ENCODE data around the gene OR14I1. TPM values are rescaled to one million over a fixed set of nuclear protein-coding genes. Genes with fewer than 3 reads are reported as not detected.

OR14I1 gene
- total and polyA plus RNA-seq, 3 donors from 2014 or later, result 0.43 TPM; not detected in 2

GRCh38 chr1:248733566-248733965 lies 31.0 kb upstream of the OR14I1 start:
- DNase-seq, result no peak
- no peaks in the 10 kb centered on the region for H3K27me3 ChIP-seq
- H3K36me3 ChIP-seq (ENCODE audit: low read depth, missing control alignments), result no peaks in the 10 kb centered on the region
- intact Hi-C loops (cut with DNase I; ENCODE audit: low total_unique reads), result no loop called here
- 86 to 88% methylated on average over 5 of the region's 5 CpGs for WGBS, 2 donors
- no peak overlapping the region for H3K4me3 ChIP-seq
- H3K27ac ChIP-seq, result no peak overlapping the region
- H3K9me3 ChIP-seq, result no peaks in the 10 kb centered on the region
- no peaks in the 10 kb centered on the region for H3K4me1 ChIP-seq
- TF ChIP-seq CTCF (IDR thresholded peaks at IDR 0.05) (no peak), POLR2A (IDR thresholded peaks at IDR 0.05) (no peak)

- Histone ChIP-seq H3K27ac (no peak overlapping the region), H3K36me3 (ENCODE audit: low read depth, missing control alignments) (no peaks in the 10 kb centered on the region), H3K4me1 (no peaks in the 10 kb centered on the region), H3K9me3 (no peaks in the 10 kb centered on the region), H3K27me3 (no peaks in the 10 kb centered on the region), H3K4me3 (peak overlapping the region; percentile 9 to 36)
- 59% methylated on average over 13 of the region's 13 CpGs for WGBS, 2 donors
- intact Hi-C loops (cut with DNase I; ENCODE audit: low total_unique reads), result no loop called here
- TF ChIP-seq POLR2A (IDR thresholded peaks at IDR 0.05) (no peak), CTCF (IDR thresholded peaks at IDR 0.05) (no peak)
- peak; percentile 71 for DNase-seq
Measured at GRCh38 chr1:248730507-248731335, 28.2 kb upstream of the OR14I1 start.

GRCh38 chr1:248714248-248714647 lies 11.7 kb upstream of the OR14I1 start:
- H3K4me1 ChIP-seq, result no peaks in the 10 kb centered on the region
- no peak overlapping the region for H3K27ac ChIP-seq
- H3K36me3 ChIP-seq (ENCODE audit: low read depth, missing control alignments), result no peaks in the 10 kb centered on the region
- WGBS, 2 donors, result 49 to 55% methylated on average over 3 of the region's 3 CpGs
- intact Hi-C loops (cut with DNase I; ENCODE audit: low total_unique reads), result no loop called here
- TF ChIP-seq POLR2A (IDR thresholded peaks at IDR 0.05), result no peak
- no peak for TF ChIP-seq CTCF (IDR thresholded peaks at IDR 0.05)
- H3K4me3 ChIP-seq, result no peak overlapping the region
- no peaks in the 10 kb centered on the region for H3K27me3 ChIP-seq
- H3K9me3 ChIP-seq, result no peaks in the 10 kb centered on the region
- no peak for DNase-seq

- TF ChIP-seq POLR2A (IDR thresholded peaks at IDR 0.05) (no peak), CTCF (IDR thresholded peaks at IDR 0.05) (no peak)
- Histone ChIP-seq H3K36me3 (ENCODE audit: low read depth, missing control alignments) (no peaks in the 10 kb centered on the region), H3K4me3 (no peak overlapping the region), H3K27ac (no peak overlapping the region), H3K27me3 (no peaks in the 10 kb centered on the region), H3K9me3 (no peaks in the 10 kb centered on the region), H3K4me1 (no peaks in the 10 kb centered on the region)
- 83 to 85% methylated on average over 4 of the region's 4 CpGs for WGBS, 2 donors
- DNase-seq, result no peak
- intact Hi-C loops (cut with DNase I; ENCODE audit: low total_unique reads), result no loop called here
Measured at GRCh38 chr1:248710305-248710900, 7.8 kb upstream of the OR14I1 start.
